ENCODE measurements around the gene STAB2.

DNA sequence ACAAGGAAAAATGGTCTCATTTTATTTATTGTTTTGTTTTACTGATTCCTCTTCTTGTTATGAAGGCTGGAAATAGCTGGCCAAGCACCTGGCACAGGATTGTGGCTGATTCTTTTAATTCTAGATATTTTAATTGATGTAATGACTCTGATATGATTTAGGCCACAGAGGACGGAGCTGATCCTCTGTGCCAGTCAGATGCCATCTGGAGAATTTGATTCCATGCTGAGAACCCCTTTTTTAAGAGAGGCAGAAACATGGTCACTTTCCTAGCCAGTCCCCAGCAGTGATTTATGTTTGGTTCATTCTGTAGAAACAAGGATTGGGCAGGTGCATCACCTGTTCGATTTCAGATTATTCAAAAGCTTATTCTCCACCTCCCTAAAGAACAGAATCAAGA is 77.6 kb downstream of the STAB2 start:
- no peak for TF ChIP-seq CTCF (conservative IDR thresholded peaks at IDR 0.05; ENCODE audit: low read length)
- no peak for TF ChIP-seq EZH2phosphoT487 (IDR thresholded peaks at IDR 0.05; ENCODE audit: borderline replicate concordance, low read depth, low read length)
